NCI-H82 treated with DMSO at 0.1 percent for 48 hours (cell line): ENCODE data around the gene POTEG.
"Not testable (repeated sequence)": the region's sequence is repeated elsewhere in the genome, so short reads cannot be mapped to it uniquely, and the experiment has no call there.

Source experiments
- DNase-seq: peaks from one replicate; lab custom pipeline; 2025; ENCODE audit not compliant: unreplicated experiment; lab: John Stamatoyannopoulos, UW

Gene POTEG

DNA sequence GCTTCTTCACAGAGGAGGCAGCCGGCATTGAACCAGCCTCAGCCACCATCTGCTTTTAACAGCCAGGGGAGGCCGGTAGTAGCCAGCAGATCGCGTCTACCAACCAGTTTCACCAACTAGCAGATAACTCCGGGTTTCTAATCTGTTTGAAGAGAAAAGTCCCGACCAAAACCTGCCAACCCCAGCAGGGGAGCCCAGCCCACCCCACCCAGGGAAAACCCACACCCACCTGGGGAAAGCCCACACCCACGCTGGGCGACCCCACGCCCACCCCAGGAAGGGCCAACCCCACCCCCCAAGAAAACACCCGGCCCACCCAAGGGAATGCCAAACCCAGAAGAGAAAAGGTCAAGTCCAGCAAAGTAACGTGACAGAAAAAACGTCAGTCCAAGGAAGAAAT, at the start of gene POTEG:
TSS of gene POTEG (minus strand) at position 101 of the 400 bp plus-strand sequence. CDS start at position 49, 52 bp downstream.
- not testable (repeated sequence) for DNase-seq

DNA sequence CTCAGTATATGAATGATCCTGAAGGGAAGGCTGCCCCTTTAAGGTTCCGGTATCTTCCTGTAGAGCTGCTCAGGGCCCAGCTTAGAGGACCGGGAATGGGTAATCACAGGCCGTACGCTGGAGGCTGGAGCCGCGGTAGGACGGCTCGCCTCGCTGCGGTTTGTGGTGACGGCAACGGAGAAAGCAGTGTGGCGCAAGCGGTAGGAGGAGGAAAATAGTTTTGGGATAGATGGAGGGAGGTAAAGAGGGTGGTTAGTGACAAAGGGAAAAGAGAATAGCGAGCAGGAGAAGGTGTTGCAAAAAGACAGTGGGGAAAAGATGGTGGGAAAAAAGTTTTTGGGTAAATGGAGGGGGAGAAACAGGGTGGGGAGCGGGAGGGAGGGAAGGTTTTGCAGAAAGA, 48.0 kb upstream of the POTEG start:
- DNase-seq = not testable (repeated sequence)

DNA sequence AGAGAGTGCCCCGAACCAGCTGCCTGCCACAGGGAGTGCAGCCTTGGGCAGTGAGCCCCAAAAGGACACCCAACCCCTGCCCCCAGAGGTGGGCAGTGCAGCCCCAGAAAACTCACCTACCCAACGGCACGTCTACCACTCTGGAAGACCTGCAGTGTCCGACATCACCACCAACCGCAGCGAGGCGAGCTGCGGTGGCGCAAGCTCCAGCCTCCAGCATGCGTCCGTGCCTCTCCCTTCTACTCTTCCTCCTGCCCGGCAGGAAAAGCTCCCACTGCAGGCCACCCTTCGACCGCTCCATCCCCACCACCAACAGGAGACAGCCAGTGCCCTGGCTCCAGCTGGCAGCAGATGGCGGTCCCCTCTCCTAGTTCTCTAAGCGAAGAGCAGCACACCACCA, 47.3 kb upstream of the POTEG start:
- DNase-seq = not testable (repeated sequence)

DNA sequence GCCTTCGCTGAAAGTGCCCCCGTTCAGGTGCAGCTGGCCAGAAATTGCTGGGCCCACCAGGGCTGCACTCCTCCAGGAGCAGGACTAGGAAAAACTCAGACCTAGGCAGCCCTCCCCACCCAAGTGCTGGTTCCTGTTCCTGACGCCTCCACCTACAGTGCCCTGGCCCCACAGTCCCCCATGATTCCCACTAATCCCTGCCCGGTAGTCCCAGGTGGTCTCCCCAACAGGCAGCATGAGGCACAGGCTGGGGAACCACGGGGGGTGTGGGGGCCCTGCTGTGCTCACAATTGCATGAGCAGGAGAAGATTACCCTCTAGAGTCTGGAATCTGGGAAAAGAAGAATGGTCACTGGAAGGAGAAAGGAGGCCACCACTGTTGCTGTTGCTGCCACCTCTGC, 46.4 kb upstream of the POTEG start:
- DNase-seq = not testable (repeated sequence)

DNA sequence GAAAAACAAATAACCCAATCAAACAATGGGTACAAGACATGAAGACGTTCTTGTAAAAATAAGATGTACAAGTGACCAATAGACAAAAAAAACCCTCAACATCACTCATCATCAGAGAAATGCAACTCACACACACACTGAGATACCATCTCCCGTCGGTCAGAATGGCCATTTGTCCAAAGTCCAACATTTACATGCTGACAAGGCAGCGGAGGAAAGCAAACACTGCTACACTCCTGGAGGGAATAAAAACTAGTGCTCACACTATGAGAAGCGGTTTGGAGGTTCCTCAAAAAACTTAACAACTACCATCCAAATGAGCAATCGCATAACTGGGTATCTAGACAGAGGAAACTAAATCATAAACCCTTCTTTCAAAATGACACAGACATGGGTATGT, 11.6 kb upstream of the POTEG start:
- not testable (repeated sequence) for DNase-seq

DNA sequence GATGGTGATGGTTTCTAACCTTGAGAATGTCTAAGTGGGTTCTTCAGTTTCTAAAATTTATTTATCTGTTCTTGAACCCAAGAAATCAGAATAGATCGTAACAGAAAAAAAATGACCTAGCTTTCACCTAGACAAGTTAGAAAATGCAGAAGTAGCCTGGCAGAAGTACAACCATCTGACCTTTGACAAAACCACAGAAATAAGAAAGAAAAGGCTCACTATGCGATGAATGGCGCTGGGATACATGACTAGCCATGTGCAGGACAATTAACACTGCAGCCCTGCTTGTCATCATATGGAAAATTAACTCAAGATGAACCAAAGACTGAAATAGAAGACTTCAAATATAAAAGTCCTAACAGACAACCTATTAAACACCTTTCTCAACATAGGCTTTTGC, 5.7 kb upstream of the POTEG start:
- not testable (repeated sequence) for DNase-seq

DNA sequence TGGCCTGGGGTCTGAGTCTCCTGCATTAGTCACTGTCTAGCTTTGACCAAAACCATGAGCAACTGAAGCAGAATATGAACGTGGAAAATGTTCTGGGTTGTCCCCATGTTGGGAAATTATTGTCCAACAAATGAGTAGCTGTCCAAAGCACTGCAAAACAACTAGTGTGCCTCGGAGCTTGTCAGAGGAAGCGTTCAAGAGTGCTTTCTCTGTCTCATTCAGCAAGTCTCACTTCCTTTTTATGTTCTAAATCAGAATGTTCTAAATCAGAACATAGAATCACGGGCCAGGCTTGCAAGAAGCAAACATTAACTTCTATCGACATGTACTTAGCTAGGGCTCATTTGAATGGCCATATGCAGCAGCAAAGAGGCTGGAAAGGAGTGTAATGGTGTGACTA, 5.1 kb upstream of the POTEG start:
- not testable (repeated sequence) for DNase-seq

DNA sequence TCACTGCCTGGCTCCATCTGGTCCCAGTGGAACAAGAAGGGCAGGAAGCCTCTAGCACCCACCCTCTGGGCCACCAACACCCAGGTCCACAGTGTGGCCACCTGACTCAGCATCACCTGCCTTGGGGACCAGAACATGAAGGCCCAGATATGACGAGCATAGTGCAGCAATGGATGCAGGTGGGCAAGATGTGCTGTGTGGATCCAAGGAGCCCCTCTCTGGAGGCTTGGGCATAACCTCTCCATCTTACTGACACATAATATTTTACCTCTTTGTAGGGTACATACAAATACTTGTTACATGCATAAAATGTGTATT, 2.9 kb upstream of the POTEG start:
- not testable (repeated sequence) for DNase-seq

DNA sequence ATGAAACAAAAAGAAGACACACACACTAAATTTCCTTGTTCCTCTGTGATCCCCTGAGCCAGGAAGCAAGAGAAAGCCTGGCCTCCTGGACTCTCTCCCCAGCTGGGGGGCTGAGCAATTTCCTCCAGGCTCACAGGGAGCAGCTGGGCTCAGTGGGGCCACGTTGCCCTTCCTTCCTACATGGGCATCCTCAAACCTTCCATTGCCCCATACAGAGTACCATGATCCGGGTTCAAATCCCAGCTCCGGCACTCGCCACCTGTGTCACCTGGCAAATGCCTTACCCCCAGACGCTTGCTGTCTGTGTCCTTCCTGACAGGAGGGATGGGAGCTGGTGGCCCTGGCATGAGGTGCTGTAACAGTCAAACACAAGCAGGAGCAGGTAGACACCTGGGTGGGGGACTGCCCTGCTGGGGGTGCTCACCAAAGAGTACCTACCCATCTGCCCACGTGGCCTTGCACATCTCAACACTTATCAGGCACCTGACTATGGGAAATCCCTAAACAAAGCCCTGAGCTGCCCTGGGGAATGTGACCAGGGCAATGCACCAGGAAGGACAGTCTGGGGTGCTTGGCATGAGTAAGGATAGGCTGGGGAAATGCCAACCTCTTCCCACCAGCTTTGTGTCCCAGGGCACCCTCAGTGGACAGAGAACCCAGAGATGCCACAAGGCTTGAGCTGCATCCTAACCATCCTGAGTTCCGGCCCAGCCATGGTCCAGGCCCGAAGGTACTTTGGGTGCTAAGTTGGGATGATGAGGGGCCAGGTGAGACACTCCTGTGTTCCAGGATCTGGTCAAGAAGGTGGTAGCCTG, 2.4 kb upstream of the POTEG start:
- DNase-seq = not testable (repeated sequence)

DNA sequence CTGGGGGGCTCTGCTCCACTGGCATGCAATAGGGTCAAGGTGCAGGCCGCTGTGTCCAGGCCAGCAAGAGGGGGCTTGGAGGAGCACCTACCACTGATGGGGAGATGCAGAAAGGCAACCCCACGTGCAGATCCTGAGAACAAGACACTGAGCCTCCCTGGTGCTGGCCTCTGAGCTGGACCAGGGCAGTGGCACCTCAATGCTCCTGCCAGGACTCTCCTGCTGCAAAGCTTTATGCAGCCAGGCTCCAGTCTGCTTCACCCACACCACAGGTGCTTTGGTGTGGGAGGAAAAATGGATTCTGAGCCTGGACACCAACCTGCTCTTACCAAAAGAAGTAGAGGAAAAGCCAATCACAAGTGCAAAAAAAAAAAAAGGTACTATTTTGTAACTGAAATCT, 1.7 kb upstream of the POTEG start:
- not testable (repeated sequence) for DNase-seq

DNA sequence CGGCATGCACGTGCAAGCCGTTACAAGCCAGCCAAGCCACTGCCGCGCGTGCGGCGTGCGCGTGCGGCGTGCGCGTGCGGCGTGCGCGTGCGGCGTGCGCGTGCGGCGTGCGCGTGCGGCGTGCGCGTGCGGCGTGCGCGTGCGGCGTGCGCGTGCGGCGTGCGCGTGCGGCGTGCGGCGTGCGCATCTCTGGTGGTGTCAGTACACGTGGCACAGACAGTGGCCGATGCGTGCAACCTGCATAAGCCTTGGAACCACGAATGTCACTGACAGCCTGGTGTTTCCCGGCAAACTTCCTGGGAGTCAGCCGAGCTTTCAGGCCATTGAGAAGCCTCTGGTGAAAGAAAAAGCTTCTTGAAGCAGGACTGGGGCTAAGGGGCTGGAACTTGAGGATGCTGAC, 750 bp upstream of the POTEG start:
- not testable (repeated sequence) for DNase-seq

DNA sequence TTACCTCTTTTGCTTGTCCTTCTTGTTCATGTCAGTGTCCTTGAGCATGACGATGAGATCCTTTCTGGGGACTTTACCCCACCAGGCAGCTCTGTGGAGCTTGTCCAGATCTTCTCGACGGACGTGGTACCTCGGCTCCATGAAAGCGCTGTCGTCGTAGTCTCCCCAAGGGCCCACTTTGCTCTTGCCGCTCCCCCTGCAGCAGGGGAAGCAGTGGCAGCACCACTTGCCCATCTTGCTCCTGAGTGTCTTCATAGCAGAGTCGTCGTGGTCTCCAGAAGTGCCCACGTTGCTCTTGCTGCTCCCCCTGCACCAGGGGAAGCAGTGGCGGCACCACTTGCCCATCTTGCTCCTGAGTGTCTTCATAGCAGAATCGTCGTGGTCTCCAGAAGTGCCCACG, 376 bp downstream of the POTEG start:
- not testable (repeated sequence) for DNase-seq

DNA sequence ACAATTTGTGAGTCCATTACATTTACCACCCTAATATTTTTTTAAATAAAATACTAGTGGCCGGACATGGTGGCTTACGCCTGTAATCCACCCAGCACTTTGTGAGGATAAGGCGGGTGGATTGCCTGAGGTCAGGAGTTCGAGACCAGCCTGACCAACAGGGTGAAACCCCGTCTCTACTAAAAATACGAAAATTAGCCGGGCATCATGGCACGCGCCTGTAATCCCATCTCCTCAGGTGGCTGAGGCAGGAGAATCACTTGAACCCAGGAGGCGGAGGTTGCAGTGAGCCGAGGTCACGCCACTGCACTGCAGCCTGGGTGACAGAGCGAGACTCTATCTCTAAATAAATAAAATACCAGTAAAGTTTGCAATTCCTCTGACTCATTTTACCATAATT, 25.6 kb downstream of the POTEG start:
- not testable (repeated sequence) for DNase-seq

DNA sequence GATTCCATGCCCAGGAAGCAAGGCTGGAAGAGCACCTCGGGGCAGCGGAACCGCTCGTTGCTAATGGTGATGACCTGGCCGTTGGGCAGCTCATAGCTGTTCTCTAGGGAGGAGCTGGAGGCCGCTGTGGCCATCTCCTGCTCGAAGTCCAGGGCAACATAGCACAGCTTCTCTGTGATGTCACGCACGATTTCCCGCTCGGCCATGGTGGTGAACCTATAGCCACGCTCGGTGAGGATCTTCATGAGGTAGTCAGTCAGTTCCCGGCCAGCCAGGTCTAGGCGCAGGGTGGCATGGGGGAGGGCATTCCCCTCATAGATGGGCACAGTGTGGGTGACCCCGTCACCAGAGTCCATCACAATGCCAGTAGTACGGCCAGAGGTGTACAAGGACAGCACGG, 32.0 kb downstream of the POTEG start:
- DNase-seq = not testable (repeated sequence)

DNA sequence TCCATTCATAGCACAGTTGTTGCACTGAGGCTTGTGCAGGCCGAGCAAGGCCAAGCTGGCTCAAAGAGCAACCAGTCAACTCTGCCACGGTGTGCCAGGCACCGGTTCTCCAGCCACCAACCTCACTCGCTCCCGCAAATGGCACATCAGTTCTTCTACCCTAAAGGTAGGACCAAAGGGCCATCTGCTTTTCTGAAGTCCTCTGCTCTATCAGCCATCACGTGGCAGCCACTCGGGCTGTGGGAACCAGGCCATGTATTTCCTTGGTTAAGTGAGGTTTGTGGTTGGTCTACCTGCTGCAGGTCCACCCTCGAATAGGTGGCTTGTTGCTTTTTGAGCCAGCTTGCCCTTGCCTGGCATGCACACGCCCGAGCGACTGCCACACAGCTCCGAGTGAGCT, 39.4 kb downstream of the POTEG start:
- DNase-seq = not testable (repeated sequence)

DNA sequence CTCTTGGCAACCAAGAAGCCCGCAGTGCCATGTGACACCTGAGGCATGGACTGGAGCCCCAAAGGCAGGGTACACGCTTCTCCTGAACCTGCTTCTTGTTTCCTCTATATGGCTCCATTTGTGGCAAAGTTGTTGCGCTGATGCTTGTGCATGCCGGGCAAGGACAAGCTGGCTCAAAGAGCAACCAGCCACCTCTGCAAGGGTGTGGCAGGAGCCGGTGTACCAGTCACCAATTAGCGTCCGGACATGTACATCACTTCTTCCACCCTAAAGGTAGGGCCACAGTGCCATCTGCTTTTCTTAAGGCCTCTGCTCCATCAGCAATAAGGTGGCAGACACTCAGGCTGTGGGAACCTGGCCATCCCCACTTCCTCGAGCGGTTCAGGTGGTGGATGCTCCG, 43.9 kb downstream of the POTEG start:
- not testable (repeated sequence) for DNase-seq

DNA sequence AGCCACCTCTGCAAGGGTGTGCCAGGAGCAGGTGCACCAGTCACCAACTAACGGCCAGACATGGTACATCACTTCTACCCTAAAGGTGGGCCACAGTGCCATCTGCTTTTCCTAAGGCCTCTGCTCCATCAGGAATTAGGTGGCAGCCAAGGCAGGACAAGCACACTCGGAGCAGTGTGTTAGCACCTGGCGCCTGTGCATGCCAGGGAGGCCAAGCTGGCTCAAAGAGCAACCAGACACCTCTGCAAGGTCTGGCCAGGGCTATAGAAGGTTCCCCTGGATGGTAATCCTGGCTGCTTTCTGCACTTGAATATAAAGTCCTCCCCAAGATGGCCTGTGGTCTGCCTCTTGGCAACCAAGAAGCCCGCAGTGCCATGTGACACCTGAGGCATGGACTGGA, 45.4 kb downstream of the POTEG start:
- not testable (repeated sequence) for DNase-seq

DNA sequence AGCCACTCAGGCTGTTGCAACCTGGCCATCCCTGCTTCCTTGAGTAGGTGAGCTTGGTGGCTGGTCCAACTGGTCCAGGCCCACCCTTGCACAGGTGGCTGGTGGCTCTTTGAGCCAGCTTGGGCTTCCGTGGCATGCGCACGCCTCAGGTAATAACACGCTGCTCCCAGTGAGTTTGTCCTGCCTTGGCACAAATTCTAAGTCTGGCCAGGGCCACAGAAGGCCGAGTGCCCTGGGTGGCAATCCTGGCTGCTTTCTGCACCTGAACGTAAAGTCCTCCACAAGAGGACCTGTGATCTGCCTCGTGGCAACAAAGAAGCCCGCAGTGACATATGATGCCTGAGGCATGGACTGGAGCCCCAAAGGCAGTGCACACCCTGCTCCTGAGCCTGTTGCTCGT, 47.1 kb downstream of the POTEG start:
- DNase-seq = not testable (repeated sequence)

DNA sequence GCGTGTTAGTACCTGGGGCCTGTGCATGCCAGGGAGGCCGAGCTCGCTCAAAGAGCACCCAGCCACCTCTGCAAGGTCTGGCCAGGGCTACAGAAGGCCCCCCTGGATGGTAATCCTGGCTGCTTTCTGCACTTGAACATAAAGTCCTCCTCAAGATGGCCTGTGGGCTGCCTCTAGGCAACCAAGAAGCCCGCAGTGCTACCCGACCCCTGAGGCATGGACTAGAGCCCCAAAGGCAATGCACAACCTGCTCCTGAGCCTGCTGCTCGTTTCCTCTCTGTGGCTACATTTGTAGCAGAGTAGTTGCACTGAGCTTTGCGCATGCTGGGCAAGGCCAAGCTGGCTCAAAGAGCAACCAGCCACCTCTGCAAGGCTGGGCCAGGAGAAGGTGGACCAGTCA, 47.8 kb downstream of the POTEG start:
- not testable (repeated sequence) for DNase-seq

DNA sequence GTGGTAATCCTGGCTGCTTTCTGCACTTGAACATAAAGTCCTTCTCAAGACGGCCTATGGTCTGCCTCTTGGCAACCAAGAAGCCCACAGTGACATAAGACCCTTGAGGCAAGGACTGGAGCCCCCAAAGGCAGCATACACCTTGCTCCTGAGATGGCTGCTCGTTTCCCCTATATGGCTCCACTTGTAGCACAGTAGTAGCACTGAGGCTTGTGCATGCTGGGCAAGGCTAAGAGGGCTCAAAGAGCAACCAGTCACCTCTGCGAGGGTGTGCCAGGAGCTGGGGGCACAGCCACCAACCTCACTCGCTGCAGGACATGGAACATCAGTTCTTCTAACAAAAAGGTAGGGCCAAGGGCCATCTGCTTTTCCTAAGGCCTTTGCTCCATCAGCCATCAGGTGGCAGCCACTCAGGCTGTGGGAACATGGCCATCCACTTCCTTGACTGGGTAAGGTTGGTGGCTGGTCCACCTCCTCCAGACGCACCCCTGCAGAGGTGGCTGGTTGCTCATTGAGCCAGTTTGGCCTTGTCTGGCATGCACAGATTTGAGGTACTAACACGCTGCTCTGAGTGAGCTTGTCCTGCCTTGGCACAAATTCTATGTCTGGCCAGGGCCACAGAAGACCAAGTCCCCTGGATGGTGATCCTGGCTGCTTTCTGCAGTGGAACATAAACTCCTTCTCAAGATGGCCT, 49.9 kb downstream of the POTEG start:
- DNase-seq = not testable (repeated sequence)

DNA sequence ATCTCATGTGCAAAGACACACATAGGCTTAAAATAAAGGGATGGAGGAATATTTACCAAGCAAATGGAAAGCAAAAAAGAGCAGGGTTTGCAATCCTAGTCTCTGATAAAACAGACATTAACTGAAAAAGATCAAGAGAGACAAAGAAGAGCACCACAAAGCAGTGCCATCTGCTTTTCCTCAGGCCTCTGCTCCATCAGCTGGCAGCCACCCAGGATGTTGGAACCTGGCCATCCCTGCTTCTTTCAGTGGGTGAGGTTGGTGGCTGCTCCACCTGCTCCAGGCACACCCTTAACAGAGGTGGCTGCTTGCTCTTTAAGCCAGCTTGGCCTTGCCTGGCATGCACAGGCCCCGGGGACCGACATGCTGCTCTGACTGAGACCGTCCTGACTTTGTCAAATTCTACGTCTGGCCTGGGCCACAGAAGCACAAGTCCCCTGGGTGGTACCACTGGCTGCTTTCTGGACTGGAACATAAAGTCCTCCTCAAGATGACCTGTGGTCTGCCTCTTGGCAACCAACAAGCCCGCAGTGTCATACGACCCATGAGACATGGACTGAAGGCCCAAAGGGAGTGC, 51.0 kb downstream of the POTEG start:
- DNase-seq = not testable (repeated sequence)

DNA sequence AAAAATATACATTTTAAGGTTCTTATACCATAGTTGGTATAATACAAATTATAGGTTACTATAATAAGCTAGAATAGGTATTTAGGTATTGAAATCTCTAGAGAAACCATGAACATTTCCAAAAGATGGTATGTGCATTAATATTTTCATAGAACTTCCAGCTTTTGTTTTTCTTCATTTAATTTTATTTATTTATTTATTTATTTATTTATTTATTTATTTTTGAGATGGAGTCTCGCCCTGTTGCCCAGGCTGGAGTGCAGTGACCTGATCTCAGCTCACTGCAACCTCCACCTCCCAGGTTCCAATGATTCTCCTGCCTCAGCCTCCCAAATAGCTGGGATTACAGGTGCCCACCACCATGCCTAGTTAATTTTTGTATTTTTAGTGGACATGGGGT, 54.0 kb downstream of the POTEG start:
- DNase-seq = not testable (repeated sequence)
